NCI-H146 treated with DMSO at 0.1 percent for 48 hours (cell line): Measurements from ENCODE around the gene OST4.
"Not testable (repeated sequence)": the region's sequence is repeated elsewhere in the genome, so short reads cannot be mapped to it uniquely, and the experiment has no call there.

Source experiments
- DNase-seq: peaks from one replicate; lab custom pipeline; 2025; ENCODE audit not compliant: unreplicated experiment; lab: John Stamatoyannopoulos, UW

The OST4 gene

DNA sequence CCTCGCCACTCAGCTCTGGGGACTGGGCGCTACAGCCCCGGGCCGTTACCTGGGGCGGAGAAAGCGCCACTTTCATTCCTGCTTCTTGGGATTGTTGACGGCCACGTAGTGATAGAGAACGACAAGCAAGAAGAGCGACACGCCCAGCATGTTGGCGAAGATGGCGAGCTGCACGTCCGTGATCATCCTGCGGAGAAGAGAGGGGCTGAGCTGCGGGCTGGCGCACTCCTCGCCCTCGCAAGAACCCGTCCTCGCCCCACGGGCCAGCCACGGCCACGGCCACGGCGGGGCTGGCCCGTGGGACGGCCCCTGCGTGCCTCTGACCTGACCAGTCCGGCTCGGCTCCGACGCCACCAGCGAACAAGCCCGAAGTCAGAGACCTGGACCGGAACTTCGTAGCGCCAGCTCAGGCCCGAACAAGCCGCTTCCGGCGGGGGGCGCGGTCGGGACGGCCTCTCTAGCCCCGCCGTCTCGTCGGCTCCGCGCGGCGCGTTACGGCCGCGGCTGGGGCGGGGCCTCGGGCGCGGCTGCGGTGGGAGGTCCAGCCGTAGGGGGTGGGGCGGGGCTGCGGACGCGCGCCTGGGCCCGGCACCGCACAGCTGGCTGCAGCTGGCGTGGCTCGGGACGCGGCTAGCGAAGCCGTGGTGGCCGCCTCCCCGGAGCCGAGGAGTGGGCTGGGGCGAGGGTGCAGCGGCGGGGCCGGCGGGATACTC, at the start of gene OST4:
Gene OST4, minus strand, starts transcription at position 378 of the 713 bp plus-strand sequence.
- peak; percentile 60 for DNase-seq

DNA sequence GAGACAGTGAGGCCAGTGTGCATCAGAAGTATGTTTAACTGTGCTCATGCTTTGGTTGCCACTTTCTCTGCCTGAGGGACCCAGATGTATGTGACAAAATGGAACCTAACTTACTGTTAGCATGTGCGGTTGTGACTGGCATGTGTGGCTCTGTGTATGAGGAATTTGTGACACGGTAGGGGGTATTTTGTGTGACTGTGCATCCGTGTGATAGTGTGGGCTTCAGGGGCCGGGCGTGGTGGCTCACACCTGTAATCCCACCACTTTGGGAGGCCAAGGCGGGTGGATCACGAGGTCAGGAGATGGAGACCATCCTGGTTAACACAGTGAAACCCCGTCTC, 47.8 kb upstream of the OST4 start:
- not testable (repeated sequence) for DNase-seq

DNA sequence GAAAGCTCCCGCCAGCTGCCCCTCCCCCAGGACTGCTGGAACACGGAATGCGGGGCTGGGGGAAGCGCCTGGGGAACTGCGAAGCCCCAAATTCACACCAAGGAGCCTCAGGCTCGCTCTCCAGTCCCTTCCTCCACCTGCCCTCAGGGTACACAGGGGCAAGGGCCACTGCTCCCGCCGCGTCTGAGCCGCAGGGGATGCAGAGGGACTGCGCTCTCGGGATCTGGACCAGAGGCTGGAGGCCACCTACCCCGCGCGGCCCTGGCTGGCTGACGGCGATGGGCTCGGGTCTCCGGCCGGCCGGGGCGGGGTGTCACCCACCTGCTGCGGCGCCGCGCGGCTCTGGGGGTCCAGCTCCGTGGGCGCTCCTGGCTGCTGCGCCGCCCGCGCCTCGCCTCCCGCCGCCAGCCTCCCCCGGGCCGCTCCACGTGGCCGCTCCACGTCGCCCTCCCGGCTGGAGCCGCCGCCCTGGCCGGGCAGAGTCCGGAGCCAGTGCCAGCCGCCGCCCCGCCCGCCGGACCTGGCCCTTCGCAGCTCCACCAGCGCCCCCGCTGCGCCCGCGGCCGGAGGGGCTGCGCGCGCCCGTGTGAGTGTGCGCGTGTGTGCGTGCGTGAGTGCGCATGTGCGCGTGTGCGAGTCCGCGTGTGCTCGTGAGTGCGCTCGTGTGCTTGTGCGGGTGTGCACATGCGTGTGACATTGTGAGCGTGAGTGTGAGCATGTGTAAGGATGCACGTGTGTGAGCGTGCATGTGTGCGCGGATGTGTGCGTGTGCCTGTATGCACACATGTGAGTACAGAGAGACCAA, 47.3 kb upstream of the OST4 start, which contains the start of gene CGREF1:
Gene CGREF1, minus strand, starts transcription at position 604 of the 805 bp plus-strand sequence. CDS start 14,762 bp downstream, outside the sequence.
- DNase-seq, result peak; percentile 26

DNA sequence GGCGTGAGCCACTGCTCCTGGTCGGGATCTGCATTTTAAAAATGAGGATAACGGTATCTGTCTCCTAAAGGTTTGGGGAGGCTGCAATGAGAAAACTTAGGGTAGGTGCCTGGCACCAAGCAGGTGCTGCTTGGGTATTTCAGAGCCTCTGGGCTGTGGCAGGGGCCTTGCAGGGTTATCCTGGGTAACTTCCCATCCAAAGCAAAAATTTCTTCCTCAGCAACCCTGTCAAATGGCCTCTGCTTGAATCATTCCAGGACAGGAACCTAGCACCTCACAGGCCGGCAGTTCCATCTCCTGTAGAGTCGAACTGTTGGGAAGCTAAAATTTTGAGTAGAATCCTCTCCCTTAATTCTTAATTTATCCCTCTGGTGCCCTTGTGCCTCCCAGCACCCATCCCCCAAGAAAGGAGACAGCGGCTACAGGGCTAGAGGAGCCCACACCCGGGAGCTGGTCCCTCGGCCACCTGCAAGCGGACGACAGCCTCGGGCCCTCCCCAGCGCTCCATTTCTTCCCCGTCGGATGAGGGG, 46.6 kb upstream of the OST4 start:
- no peak for DNase-seq

DNA sequence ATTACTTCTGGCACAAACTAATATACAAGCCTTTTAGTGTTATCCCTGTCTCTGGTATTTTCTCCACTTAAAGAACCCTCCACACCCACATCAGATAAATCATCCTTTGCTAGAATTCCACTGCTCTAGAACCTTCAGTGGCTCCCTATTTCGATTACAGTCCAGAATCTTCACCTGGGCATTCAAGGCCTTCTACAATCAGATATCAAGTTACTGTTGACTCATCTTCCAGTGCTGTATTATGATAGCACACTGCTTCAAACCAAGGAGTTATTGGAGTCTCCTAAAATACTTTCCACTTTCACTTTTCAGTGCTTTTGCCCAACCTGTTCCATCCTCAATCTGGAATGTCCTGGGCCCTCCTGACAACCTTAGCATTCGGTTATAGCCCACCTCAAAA, 44.1 kb upstream of the OST4 start:
- DNase-seq, result no peak

DNA sequence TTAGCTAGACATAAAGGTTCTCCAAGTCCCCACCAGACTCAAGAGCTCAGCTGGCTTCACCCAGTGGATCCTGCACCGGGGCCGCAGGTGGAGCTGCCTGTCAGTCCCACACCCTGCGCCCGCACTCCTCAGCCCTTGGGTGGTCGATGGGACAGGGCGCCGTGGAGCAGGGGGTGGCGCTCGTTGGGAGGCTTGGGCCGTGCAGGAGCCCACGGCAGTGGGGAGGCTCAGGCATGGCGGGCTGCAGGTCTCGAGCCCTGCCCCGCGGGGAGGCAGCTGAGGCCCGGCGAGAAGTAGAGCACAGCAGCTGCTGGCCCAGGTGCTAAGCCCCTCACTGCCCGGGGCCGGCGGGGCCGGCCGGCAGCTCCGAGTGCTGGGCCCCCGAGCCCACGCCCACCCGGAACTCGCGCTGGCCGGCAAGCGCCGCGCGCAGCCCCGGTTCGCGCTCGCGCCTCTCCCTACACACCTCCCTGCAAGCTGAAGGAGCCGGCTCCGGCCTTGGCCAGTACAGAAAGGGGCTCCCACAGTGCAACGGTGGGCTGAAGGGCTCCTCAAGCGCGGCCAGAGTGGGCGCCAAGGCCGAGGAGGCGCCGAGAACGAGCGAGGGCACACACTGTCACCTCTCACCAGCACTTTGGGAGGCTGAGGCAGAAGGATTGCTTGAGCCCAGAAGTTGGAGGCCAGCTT, 40.1 kb upstream of the OST4 start:
- not testable (repeated sequence) for DNase-seq

DNA sequence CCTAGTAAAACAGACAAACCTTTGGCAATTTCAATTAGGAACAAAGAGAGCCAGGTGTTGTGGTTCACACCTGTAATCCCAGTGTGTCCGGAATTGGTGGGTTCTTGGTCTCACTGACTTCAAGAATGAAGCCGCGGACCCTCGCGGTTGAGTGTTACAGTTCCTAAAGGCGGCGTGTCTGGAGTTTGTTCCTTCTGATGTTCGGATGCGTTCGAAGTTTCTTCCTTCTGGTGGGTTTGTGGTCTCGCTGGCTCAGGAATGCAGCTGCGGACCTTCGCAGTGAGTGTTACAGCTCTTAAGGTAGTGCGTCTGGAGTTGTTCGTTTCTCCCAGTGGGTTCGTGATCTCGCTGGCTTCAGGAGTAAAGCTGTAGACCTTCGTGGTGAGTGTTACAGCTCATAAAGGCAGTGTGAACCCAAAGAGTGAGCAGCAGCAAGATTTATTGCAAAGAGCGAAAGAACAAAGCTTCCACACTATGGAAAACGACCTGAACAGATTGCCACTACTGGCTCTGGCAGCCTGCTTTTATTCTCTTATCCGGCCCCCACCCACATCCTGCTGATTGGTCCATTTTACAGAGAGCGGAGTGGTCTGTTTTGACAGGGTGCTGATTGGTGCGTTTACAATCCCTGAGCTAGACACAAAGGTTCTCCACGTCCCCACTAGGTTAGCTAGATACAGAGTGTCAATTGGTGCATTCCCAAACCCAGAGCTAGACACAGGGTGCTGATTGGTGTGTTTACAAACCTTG, 39.3 kb upstream of the OST4 start:
- DNase-seq, result not testable (repeated sequence)

DNA sequence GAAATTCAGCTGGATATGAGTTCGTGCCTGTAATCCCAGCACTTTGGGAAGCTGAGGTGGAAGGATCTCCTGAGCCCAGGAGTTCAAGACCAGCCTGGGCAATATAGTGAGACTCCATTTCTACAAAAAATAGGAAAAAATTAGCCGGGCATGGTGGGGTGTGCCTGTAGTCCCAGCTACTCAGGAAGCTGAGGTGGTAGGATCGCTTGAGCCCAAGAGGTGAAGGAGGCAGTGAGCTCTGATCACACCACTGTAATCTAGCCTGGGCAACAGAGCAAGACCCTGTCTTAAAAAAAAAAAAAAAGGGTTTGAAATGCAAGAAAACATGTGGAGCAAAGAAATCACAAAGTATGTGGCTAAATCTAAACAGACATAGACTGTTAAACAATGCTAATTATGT, 37.6 kb upstream of the OST4 start:
- DNase-seq, result no peak

DNA sequence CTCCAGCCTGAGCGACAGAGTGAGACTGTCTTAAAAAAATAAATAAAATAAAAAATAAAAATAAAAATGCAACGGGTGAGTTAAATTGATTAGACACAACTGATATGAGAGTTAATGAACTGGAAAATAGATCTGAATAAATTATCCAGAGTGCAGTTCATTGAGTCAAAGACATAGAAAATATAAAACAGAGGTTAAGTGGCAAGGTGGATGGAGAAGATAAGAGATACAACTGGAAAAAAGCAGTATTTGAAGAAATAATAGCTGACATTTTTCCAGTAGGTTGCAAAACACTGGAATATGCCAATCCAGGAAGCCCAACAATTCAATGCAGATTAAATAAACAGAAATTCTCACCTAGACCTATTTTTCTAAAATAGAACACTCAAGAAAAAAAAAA, 36.8 kb upstream of the OST4 start:
- no peak for DNase-seq

DNA sequence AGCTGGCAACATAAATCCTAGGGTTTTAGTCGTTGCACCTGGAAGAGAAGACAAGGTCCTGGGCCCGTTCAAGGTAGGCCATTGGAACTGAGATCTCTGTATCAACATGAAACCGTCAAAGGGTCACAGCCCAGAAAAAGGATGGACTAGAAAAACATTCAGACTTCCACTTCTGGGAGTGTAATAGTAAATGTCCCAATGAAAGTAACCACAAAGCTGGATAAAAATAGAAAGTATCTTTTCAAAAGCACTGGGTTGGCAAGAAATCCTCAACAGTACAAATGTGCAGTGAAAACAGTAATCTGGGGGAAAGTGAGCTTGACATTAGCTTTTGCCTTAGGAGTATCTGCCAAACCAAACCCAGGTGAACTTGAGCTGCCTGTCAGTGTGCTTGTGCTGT, 34.5 kb upstream of the OST4 start:
- DNase-seq, result no peak

DNA sequence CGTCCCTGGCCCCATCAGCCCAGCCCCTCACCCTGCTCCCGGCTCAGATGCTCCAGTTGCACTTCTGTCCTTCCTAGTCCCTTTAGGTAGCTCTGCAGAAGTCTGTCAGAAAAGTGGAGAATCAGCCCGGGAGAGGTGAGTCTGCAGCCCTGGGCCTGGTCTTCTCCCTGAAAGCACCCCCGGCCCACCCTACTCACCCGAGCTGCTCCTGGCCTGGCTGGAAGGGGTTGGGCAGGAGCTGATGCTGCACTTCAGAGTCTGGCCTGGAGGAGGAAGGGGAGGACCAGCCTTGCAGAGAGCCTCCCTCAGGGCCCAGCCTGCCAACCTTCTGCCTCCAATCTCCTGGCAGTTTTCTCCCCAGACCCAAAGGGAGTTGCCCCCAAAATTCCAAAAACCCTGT, 30.9 kb upstream of the OST4 start:
- no peak for DNase-seq

DNA sequence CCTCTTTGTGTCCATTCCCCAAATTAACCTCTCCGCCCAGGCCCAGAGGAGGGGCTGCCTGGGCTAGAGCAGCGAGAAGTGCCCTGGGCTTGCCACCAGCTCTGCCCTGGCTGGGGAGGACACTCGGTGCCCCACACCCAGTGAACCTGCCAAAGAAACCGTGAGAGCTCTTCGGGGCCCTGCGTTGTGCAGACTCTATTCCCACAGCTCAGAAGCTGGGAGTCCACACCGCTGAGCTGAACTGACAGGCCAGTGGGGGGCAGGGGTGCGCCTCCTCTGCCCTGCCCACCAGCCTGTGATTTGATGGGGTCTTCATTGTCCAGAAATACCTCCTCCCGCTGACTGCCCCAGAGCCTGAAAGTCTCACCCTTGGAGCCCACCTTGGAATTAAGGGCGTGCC, 28.6 kb upstream of the OST4 start:
- DNase-seq, result no peak

DNA sequence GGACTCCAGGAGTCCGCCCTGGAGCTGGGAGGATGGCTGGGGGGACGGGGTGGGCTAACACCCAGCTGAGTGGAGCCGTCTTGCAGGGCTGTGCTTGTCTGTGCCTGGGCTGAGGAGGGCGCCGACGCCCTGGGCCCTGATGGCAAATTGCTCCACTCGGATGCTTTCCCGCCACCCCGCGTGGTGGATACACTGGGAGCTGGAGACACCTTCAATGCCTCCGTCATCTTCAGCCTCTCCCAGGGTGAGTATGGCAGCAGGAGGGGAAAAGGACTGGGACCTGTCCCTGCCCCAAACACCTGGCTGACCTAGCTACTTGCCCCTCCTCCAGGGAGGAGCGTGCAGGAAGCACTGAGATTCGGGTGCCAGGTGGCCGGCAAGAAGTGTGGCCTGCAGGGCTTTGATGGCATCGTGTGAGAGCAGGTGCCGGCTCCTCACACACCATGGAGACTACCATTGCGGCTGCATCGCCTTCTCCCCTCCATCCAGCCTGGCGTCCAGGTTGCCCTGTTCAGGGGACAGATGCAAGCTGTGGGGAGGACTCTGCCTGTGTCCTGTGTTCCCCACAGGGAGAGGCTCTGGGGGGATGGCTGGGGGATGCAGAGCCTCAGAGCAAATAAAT, 28.0 kb upstream of the OST4 start:
- DNase-seq, result no peak

DNA sequence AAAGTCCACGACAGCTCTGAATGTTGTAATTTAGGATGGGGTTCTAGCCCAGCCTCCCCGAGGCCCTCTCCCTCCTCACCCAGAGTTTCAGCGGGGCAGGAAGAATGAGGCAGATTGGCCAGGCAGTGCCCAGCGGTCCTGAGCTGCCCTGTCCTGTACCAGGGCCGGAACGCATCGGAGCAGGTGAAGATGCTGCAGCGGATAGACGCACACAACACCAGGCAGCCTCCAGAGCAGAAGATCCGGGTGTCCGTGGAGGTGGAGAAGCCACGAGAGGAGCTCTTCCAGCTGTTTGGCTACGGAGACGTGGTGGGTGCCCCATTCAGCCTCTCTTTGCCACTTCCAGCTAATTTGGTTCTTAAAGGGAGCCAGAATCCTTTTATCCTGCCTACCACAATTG, 25.9 kb upstream of the OST4 start:
- no peak for DNase-seq

DNA sequence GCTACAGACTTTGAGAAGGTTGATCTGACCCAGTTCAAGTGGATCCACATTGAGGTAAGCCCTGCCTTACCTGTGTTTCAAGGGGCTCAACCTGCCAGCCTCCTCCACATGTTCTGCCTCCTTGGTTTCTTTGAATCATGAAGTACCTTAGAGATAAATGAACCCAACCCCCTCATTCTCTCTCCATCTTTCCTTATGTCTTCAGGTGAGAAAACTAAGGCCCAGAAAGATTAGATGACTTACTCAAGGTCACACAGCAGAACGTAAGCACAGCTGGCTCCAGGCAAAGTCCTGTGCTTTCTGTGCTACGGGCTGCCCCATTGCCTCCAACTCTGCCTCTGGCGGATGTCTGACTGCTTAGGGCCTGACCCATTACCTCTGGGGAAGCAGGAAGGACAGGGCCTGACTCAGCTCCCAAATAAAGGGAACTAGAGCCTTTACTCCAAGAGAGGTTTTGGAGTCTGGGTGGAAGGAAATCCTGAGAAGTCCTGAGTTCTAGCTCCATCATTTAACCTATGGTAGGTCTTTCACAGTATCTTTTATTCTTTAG, 25.4 kb upstream of the OST4 start:
- no peak for DNase-seq

DNA sequence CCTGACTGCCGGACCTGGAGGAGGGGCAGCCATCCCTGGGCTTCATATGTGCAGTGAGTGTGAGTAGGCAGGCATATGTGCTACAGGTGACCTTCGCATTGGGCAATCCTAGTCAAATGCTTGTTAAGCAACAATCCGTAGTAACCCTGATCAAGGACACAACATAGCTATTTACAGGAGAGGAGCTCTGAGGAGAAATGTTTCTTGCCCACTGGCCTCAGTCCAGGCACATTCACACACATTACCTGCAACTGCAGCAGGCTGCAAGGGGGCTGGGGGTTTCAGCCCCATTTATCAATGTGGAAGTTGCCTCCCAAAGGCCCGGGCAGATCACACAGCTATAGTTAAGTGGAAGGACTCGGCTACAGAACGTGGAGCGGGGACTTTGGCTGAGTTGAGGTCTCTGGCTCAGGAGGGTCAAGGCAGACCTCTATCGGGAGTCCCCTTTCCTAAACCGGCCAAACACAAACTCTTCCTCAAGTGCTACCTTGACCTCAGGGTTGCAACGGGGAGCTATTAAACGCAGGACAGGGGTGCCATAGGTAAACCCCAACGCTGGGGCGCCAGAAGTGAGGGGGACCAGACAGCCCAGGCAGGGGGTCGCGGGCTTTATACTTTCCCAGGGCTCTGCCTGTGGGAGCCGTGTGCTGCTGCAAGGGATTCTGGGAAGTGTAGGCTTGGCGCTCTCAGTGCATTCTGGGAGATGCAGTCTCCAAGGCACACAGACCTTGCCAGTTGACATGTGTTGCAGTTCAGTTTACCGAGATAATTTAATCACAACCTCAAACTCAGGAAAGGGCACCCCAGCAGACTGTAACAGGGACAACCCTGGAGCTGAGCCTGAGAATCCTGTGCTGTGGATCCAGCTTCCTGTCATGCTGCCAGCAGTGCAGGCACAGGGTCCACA, 24.5 kb upstream of the OST4 start:
- DNase-seq, result no peak

DNA sequence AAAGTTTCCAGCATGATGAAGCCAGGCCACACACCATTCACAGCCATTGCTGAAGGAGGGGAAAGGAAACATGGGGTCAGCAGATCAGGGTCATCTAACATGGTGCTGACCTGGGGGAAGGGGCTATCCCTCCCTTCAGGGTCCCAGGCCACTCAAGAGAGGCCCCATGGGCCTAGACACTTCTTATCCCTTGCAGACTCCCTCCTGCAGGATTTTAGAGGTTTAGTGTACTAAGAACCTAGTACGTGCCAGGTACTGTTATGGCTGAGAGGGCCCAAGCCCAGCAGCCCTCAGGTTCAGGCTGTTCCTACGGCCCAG, 23.9 kb upstream of the OST4 start:
- no peak for DNase-seq

DNA sequence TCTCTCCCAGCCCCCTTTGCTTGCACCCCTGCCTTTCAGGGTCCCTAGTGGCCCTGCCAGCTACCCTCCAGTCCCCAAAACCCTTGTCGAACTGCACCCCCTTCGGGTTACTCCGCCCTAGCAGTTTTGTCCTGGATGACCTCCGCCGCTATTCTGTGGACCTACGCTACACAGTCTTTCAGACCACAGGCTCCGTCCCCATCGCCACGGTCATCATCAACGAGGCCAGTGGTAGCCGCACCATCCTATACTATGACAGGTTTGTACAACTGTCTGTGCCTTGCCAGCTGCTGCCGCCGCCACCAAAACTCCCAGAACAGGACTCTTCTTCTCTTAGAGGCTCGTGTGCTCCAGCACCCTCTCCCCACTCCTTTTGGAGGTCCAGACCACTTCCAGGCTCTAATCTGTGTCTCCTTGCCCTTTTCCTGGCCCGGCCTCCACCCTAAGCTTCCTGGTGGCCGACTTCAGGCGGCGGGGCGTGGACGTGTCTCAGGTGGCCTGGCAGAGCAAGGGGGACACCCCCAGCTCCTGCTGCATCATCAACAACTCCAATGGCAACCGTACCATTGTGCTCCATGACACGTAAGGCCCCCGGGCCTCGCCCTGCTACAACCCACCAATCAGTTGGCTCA, 23.0 kb upstream of the OST4 start:
- no peak for DNase-seq
